Liver (tissue), 3 donors: ENCODE measurements around the gene SERPINB8.

ENCODE experiments used
- GABPA ChIP-seq, 2 donors: IDR thresholded peaks in 1 of 2; conservative IDR thresholded peaks in 1 of 2; 2 replicates each; pipeline ENCODE4 v1.6.1; 2016; ENCODE audit warnings: antibody characterized with exemption in 2 of 2, mild to moderate bottlenecking in 1 of 2, moderate library complexity in 1 of 2
- NR2F2 ChIP-seq: IDR thresholded peaks from 2 replicates; pipeline ENCODE4 v1.6.1; 2016; ENCODE audit warnings: antibody characterized with exemption
- SP1 ChIP-seq: IDR thresholded peaks from 2 replicates; pipeline ENCODE4 v1.6.1; 2018; ENCODE audit warnings: antibody characterized with exemption, mild to moderate bottlenecking
- TAF1 ChIP-seq: conservative IDR thresholded peaks from 2 replicates; pipeline ENCODE4 v1.6.1; 2016; ENCODE audit warnings: antibody characterized with exemption, mild to moderate bottlenecking
- TF ChIP-seq, protein P1 (sequence below): fragments of 150-350 bp; IDR thresholded peaks from 2 replicates; pipeline ENCODE4 v1.5.1; 2017; ENCODE audit warnings: improper control_type of control experiment, low read depth, low read length; ENCODE audit not compliant: missing input control
- TF ChIP-seq, protein P2 (sequence below): IDR thresholded peaks from 2 replicates; pipeline ENCODE4 v1.6.1; 2016; ENCODE audit warnings: antibody characterized with exemption, mild to moderate bottlenecking
- TF ChIP-seq, protein P3 (sequence below): IDR thresholded peaks from 2 replicates; pipeline ENCODE4 v1.6.1; 2016; ENCODE audit warnings: antibody characterized with exemption
- donor health status: healthy.
- donor health status: healthy.

DNA sequence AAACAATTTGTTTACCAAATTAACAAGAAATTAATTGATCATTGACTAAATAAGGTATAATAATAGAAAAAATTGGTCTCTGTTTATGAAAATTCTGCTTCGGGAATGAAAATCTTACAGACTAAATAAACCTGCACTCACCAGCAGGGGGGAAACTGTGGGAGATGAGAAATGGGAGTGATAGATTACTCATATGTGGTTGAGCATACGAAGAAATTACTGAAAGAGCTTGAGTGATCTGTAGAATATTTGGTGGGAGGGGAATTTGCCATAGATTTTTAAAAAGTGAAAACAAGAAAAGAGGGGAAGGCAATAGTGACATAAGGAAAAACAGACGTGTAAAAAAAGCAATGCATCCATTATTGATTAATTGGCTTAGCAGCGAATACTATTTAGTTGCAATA is 18.6 kb upstream of the SERPINB8 start:
- TF ChIP-seq, protein P1, sequence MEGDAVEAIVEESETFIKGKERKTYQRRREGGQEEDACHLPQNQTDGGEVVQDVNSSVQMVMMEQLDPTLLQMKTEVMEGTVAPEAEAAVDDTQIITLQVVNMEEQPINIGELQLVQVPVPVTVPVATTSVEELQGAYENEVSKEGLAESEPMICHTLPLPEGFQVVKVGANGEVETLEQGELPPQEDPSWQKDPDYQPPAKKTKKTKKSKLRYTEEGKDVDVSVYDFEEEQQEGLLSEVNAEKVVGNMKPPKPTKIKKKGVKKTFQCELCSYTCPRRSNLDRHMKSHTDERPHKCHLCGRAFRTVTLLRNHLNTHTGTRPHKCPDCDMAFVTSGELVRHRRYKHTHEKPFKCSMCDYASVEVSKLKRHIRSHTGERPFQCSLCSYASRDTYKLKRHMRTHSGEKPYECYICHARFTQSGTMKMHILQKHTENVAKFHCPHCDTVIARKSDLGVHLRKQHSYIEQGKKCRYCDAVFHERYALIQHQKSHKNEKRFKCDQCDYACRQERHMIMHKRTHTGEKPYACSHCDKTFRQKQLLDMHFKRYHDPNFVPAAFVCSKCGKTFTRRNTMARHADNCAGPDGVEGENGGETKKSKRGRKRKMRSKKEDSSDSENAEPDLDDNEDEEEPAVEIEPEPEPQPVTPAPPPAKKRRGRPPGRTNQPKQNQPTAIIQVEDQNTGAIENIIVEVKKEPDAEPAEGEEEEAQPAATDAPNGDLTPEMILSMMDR = no peak
- TF ChIP-seq TAF1 (no peak), NR2F2 (no peak), SP1 (no peak), GABPA (IDR thresholded peaks at IDR 0.05 in 1 of 2, conservative IDR thresholded peaks at IDR 0.05 in 1 of 2) (no peak)
- TF ChIP-seq, protein P2, sequence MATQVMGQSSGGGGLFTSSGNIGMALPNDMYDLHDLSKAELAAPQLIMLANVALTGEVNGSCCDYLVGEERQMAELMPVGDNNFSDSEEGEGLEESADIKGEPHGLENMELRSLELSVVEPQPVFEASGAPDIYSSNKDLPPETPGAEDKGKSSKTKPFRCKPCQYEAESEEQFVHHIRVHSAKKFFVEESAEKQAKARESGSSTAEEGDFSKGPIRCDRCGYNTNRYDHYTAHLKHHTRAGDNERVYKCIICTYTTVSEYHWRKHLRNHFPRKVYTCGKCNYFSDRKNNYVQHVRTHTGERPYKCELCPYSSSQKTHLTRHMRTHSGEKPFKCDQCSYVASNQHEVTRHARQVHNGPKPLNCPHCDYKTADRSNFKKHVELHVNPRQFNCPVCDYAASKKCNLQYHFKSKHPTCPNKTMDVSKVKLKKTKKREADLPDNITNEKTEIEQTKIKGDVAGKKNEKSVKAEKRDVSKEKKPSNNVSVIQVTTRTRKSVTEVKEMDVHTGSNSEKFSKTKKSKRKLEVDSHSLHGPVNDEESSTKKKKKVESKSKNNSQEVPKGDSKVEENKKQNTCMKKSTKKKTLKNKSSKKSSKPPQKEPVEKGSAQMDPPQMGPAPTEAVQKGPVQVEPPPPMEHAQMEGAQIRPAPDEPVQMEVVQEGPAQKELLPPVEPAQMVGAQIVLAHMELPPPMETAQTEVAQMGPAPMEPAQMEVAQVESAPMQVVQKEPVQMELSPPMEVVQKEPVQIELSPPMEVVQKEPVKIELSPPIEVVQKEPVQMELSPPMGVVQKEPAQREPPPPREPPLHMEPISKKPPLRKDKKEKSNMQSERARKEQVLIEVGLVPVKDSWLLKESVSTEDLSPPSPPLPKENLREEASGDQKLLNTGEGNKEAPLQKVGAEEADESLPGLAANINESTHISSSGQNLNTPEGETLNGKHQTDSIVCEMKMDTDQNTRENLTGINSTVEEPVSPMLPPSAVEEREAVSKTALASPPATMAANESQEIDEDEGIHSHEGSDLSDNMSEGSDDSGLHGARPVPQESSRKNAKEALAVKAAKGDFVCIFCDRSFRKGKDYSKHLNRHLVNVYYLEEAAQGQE = no peak
- TF ChIP-seq, protein P3, sequence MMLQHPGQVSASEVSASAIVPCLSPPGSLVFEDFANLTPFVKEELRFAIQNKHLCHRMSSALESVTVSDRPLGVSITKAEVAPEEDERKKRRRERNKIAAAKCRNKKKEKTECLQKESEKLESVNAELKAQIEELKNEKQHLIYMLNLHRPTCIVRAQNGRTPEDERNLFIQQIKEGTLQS = no peak
